ENCODE results near the gene SMNDC1. TPM values are rescaled to one million over a fixed set of nuclear protein-coding genes. Genes with fewer than 3 reads are reported as not detected.
A peak's percentile ranks its signal among the peaks of the same experiment; 100 is the strongest.
"Not testable (repeated sequence)": the region's sequence is repeated elsewhere in the genome, so short reads cannot be mapped to it uniquely, and the experiment has no call there.

SMNDC1 gene
- total and polyA plus RNA-seq, 3 donors from 2014 or later: 16.4 to 33.2 (median 20.9) TPM

DNA sequence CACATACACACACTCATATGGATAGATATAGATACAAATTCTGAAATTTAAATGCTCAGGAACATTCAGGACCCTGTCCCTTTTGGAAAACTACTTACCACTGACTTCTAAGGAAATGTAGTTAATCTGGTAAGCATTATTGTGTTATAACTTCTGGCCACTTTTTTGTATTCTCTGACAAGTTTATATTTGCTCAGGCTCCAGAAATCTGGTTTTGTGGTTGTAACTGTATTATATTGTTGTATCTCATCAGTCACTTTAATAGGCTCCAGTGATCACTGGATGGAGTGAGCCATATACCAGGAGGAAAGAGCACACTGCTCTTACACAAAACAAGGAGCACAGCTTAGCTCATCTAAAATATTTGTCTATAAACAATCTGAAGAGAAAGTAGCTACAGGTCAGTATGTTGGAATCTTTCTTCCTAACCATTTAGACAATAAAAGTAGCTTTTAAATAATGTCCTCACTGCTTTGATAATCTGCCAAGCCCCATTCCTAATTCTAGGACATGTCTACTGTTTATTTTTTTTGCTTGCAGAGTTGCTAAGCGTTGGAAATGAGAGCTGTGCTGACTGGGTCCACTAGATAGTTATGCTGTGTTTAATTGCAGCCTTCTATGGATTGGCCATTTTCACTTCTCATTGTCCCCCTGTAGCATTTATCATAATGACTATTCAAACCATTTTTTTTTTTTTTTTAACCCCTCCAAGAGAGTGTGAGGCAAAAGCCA, 43.8 kb downstream of the SMNDC1 start:
- DNase-seq: no peak
- peaks cover 15% of the 10 kb centered on the region for H3K4me1 ChIP-seq
- H3K27ac ChIP-seq: peak overlapping the region in 1 of 2 donors; percentile 46
- H3K36me3 ChIP-seq (ENCODE audit: low read depth, missing control alignments): no peaks in the 10 kb centered on the region
- H3K4me3 ChIP-seq: no peak overlapping the region
- intact Hi-C loops (cut with DNase I; ENCODE audit: low total_unique reads): no loop called here
- WGBS, 2 donors: 66 to 70% methylated on average over 1 of the region's 1 CpG
- no peaks in the 10 kb centered on the region for H3K27me3 ChIP-seq
- TF ChIP-seq POLR2A (IDR thresholded peaks at IDR 0.05): no peak
- TF ChIP-seq, protein P1, sequence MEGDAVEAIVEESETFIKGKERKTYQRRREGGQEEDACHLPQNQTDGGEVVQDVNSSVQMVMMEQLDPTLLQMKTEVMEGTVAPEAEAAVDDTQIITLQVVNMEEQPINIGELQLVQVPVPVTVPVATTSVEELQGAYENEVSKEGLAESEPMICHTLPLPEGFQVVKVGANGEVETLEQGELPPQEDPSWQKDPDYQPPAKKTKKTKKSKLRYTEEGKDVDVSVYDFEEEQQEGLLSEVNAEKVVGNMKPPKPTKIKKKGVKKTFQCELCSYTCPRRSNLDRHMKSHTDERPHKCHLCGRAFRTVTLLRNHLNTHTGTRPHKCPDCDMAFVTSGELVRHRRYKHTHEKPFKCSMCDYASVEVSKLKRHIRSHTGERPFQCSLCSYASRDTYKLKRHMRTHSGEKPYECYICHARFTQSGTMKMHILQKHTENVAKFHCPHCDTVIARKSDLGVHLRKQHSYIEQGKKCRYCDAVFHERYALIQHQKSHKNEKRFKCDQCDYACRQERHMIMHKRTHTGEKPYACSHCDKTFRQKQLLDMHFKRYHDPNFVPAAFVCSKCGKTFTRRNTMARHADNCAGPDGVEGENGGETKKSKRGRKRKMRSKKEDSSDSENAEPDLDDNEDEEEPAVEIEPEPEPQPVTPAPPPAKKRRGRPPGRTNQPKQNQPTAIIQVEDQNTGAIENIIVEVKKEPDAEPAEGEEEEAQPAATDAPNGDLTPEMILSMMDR (IDR thresholded peaks at IDR 0.05): no peak
- H3K9me3 ChIP-seq: no peaks in the 10 kb centered on the region

GRCh38 chr10:110259317-110259716, 45.4 kb downstream of the SMNDC1 start:
- intact Hi-C loops (cut with DNase I; ENCODE audit: low total_unique reads): no loop called here
- no peak for TF ChIP-seq POLR2A (IDR thresholded peaks at IDR 0.05)
- TF ChIP-seq, protein P1 (IDR thresholded peaks at IDR 0.05): no peak
- H3K27ac ChIP-seq: no peak overlapping the region

GRCh38 chr10:110258542-110258941, 46.2 kb downstream of the SMNDC1 start:
- H3K9me3 ChIP-seq: no peaks in the 10 kb centered on the region
- DNase-seq: no peak
- peaks cover 7% of the 10 kb centered on the region for H3K4me1 ChIP-seq
- H3K36me3 ChIP-seq (ENCODE audit: low read depth, missing control alignments): no peaks in the 10 kb centered on the region
- H3K4me3 ChIP-seq: no peak overlapping the region
- TF ChIP-seq, protein P1 (IDR thresholded peaks at IDR 0.05): no peak
- TF ChIP-seq POLR2A (IDR thresholded peaks at IDR 0.05): no peak
- intact Hi-C loops (cut with DNase I; ENCODE audit: low total_unique reads): no loop called here
- no peaks in the 10 kb centered on the region for H3K27me3 ChIP-seq
- no peak overlapping the region for H3K27ac ChIP-seq
- WGBS, 2 donors: 88 to 89% methylated on average over 1 of the region's 1 CpG

More at GRCh38 chr10:110259317-110259716, 45.4 kb downstream of the SMNDC1 start:
- no peaks in the 10 kb centered on the region for H3K36me3 ChIP-seq (ENCODE audit: low read depth, missing control alignments)
- DNase-seq: no peak
- no peak overlapping the region for H3K4me3 ChIP-seq
- H3K4me1 ChIP-seq: peaks cover 14% of the 10 kb centered on the region
- H3K27me3 ChIP-seq: no peaks in the 10 kb centered on the region
- H3K9me3 ChIP-seq: no peaks in the 10 kb centered on the region

DNA sequence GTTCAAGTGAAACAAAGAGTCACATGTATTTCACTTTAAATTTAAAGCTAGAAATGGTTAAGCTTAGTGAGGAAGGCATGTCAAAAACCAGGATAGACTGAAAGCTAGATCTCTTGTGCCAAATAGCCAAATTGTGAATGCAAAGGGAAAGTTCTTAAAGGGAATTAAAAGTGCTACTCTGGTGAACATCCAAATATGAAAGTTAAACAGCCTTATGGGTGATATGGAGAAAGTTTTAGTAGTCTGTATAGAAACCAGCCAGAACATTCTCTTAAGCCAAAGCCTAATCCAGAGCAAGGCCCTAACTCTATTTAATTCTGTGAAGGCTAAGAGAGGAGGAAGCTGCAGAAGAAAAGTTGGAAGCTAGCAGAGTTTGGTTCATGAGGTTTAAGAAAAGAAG, 50.3 kb downstream of the SMNDC1 start:
- H3K4me3 ChIP-seq: no peak overlapping the region
- H3K27me3 ChIP-seq: no peaks in the 10 kb centered on the region
- no peaks in the 10 kb centered on the region for H3K4me1 ChIP-seq
- intact Hi-C loops (cut with DNase I; ENCODE audit: low total_unique reads): no loop called here
- no peak for DNase-seq
- H3K27ac ChIP-seq: no peak overlapping the region
- H3K9me3 ChIP-seq: no peaks in the 10 kb centered on the region
- TF ChIP-seq, protein P1 (IDR thresholded peaks at IDR 0.05): no peak
- no peak for TF ChIP-seq POLR2A (IDR thresholded peaks at IDR 0.05)
- H3K36me3 ChIP-seq (ENCODE audit: low read depth, missing control alignments): no peaks in the 10 kb centered on the region

- intact Hi-C loops (cut with DNase I; ENCODE audit: low total_unique reads): no loop called here
- Histone ChIP-seq H3K4me1 (no peaks in the 10 kb centered on the region), H3K27me3 (no peaks in the 10 kb centered on the region), H3K27ac (no peak overlapping the region), H3K9me3 (no peaks in the 10 kb centered on the region), H3K36me3 (ENCODE audit: low read depth, missing control alignments) (no peaks in the 10 kb centered on the region), H3K4me3 (no peak overlapping the region)
- WGBS, 2 donors: 79 to 97% methylated on average over 1 of the region's 1 CpG
- DNase-seq: no peak
- no peak for TF ChIP-seq POLR2A (IDR thresholded peaks at IDR 0.05)
- TF ChIP-seq, protein P1 (IDR thresholded peaks at IDR 0.05): no peak
Observed at GRCh38 chr10:110252151-110252550, 52.6 kb downstream of the SMNDC1 start.

GRCh38 chr10:110251392-110251791, 53.3 kb downstream of the SMNDC1 start:
- WGBS, 2 donors: 80 to 87% methylated on average over 1 of the region's 1 CpG
- H3K36me3 ChIP-seq (ENCODE audit: low read depth, missing control alignments); intact Hi-C loops (cut with DNase I; ENCODE audit: low total_unique reads); H3K27me3 ChIP-seq; H3K4me1 ChIP-seq; H3K9me3 ChIP-seq; DNase-seq; H3K27ac ChIP-seq; H3K4me3 ChIP-seq: not testable (repeated sequence)

GRCh38 chr10:110249489-110249888, 55.2 kb downstream of the SMNDC1 start:
- H3K4me1 ChIP-seq; intact Hi-C loops (cut with DNase I; ENCODE audit: low total_unique reads); DNase-seq; H3K36me3 ChIP-seq (ENCODE audit: low read depth, missing control alignments); H3K27ac ChIP-seq; H3K27me3 ChIP-seq; H3K4me3 ChIP-seq; H3K9me3 ChIP-seq: not testable (repeated sequence)
- 74 to 75% methylated on average over 1 of the region's 1 CpG for WGBS, 2 donors

Data from testis (tissue), 3 donors.